Bronchial epithelial cell (primary cell): Measurements from ENCODE around the gene TKT. TPM values are rescaled to one million over a fixed set of nuclear protein-coding genes. Genes with fewer than 3 reads are reported as not detected.

Experiments used
- DNase-seq: peaks from one replicate; pipeline ENCODE4 v3.0.0-alpha.2; 2010; ENCODE audit warnings: low read depth
- FAIRE-seq: peaks from 2 replicates; lab custom pipeline; 2011; peaks lifted over from hg19 to GRCh38; lab: Jason Lieb, UNC
- H3K27me3 ChIP-seq: 2 replicates; pipeline ENCODE4 v1.5.1; 2011; ENCODE audit warnings: low read length; ENCODE audit not compliant: control insufficient read depth, insufficient read depth
- H3K36me3 ChIP-seq: 2 replicates; pipeline ENCODE4 v1.5.1; 2011; ENCODE audit warnings: low read length; ENCODE audit not compliant: control insufficient read depth, insufficient read depth
- H3K4me3 ChIP-seq: 2 replicates; pipeline ENCODE4 v1.5.1; 2011; ENCODE audit warnings: mild to moderate bottlenecking, low read depth, low read length, control low read depth
- total RNA-seq: library from RNA; depleted of rRNA; stranded (reverse); fragments of >200 nt; gene quantifications from 2 replicates; pipeline ENCODE4 v1.2.1, GENCODE V29; 2014
- TF ChIP-seq, protein P1 (sequence below): IDR thresholded peaks from 2 replicates; pipeline ENCODE4 v1.5.1; 2011; ENCODE audit warnings: mild to moderate bottlenecking, moderate library complexity, low read length, control low read depth, inconsistent platforms; ENCODE audit not compliant: insufficient read depth, severe bottlenecking

TKT gene
- total RNA-seq, 1 donor from 2014 or later: 341 TPM

DNA sequence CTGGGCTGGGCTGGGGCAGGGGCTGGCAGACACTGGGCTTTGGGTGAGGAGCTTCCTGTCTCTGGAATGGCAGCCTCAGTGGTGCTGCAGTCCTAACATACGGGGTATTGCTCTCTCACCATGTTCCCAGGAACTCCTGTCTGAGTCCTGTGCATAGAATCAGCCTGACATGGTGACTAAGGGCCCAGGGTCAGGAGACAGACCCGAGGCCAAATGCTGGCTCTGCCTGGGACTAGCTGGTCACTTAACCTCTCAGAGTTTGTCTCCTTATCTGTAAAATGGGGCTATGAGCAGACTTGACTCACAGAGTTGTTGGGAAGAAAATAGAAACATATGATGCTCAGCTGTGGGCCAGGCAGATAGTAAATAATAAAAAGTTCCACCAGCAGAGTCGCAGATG lies 66.5 kb downstream of the TKT start:
- Histone ChIP-seq H3K4me3 (no peak overlapping the region), H3K36me3 (peaks cover 31% of the 10 kb centered on the region), H3K27me3 (no peaks in the 10 kb centered on the region)
- DNase-seq (no peak), FAIRE-seq (no peak)
- TF ChIP-seq, protein P1, sequence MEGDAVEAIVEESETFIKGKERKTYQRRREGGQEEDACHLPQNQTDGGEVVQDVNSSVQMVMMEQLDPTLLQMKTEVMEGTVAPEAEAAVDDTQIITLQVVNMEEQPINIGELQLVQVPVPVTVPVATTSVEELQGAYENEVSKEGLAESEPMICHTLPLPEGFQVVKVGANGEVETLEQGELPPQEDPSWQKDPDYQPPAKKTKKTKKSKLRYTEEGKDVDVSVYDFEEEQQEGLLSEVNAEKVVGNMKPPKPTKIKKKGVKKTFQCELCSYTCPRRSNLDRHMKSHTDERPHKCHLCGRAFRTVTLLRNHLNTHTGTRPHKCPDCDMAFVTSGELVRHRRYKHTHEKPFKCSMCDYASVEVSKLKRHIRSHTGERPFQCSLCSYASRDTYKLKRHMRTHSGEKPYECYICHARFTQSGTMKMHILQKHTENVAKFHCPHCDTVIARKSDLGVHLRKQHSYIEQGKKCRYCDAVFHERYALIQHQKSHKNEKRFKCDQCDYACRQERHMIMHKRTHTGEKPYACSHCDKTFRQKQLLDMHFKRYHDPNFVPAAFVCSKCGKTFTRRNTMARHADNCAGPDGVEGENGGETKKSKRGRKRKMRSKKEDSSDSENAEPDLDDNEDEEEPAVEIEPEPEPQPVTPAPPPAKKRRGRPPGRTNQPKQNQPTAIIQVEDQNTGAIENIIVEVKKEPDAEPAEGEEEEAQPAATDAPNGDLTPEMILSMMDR: no peak

DNA sequence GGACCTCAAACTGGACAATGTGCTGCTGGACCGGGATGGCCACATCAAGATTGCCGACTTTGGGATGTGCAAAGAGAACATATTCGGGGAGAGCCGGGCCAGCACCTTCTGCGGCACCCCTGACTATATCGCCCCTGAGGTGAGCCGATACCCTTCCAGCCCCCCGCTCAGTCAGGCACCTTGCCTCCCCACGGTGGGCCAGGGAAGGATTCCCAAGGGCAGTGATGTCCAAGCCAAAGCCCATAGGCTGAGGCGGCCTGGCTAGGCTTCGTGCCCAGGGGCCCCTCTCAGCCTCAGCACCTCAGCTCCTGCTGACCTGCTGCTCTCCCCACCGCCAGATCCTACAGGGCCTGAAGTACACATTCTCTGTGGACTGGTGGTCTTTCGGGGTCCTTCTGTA lies 67.1 kb downstream of the TKT start:
- TF ChIP-seq, protein P1: no peak
- Histone ChIP-seq H3K27me3 (no peaks in the 10 kb centered on the region), H3K4me3 (no peak overlapping the region), H3K36me3 (peaks cover 31% of the 10 kb centered on the region)
- no peak for FAIRE-seq
- DNase-seq: no peak

DNA sequence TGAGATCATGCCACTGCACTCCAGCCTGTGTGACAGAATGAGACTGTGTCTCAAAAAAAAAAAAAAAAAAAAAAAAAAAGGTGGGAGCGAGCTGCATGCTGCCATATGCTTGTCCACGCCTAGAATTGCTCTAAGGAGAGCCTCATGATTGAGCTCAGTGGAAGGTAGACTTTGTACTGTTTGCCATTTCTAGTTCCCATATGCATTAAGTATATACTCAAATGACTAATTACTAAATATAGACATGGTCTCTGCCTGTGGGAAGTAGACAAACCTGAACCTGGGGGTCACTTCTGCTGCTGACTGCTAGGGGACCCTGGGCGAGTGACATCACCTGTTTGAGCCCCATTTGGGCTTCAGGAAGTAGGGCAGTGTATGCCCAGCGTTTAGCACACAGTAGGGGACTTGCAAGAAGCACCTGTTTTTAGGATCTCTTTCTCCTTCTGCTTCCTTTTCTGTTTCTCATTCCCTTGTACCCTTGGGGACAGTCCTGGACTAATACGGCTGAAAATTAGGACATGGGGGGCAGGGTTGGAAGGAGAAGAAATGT lies 67.6 kb downstream of the TKT start:
- peaks cover 34% of the 10 kb centered on the region for H3K36me3 ChIP-seq

DNA sequence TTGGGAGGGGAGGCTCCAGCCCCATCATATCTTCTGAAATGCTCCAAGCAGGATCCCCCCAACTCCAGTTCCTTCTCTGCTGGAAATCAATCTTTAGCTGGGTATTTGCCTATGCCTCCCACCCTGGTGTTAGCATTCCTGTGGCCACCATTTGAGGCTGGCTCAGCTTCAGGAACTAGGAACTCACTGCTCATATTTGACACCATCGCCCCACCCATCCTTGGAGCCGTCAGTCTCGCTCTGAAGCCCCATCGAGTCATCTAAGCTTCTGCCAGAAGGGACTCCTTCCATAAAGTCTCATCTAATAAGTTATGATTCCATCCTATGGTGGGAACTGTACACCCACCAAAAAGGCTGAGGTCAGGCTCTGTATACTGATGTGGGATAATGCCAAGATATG lies 68.4 kb downstream of the TKT start:
- FAIRE-seq: no peak

More for the DNA sequence above, 67.6 kb downstream of the TKT start:
- DNase-seq: no peak
- no peak for FAIRE-seq
- Histone ChIP-seq H3K27me3 (no peaks in the 10 kb centered on the region), H3K4me3 (no peak overlapping the region)
- TF ChIP-seq, protein P1: no peak

DNA sequence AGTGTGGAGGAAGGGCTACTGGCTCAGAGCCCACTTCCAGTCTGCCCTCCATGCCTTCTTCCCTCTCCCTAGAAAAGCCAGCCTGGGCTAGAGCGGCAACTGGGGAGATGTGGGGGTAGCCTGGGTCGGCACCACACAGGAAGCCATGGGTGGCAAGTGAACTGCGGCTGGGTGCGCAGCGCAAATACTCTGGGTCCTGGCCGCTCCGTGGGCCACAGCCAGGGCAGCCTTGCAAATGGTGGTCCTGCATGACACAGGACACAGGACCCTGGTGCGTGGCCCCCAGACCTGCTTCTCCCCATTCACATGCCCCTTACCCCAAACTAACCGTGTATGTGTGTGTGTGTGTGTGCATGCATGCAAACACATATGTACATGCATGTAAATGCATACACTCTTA lies 69.1 kb downstream of the TKT start:
- TF ChIP-seq, protein P1: no peak
- H3K4me3 ChIP-seq: no peak overlapping the region
- no peaks in the 10 kb centered on the region for H3K27me3 ChIP-seq
- DNase-seq: no peak
- peaks cover 37% of the 10 kb centered on the region for H3K36me3 ChIP-seq
- no peak for FAIRE-seq

More for the DNA sequence above, 68.4 kb downstream of the TKT start:
- Histone ChIP-seq H3K27me3 (no peaks in the 10 kb centered on the region), H3K4me3 (no peak overlapping the region), H3K36me3 (peaks cover 39% of the 10 kb centered on the region)
- TF ChIP-seq, protein P1: no peak
- no peak for DNase-seq
